H1 (cell line): ENCODE data around the gene SIRT3. TPM values are rescaled to one million over a fixed set of nuclear protein-coding genes. Genes with fewer than 3 reads are reported as not detected.
A peak's percentile ranks its signal among the peaks of the same experiment; 100 is the strongest.

Experiments
- CTCF ChIA-PET: fragments of 300-600 bp; sonication (Branson Sonifier 250); formaldehyde crosslinking; loops from one replicate; lab custom pipeline; 2021; ENCODE audit not compliant: partially characterized antibody; lab: Charles Lee
- POLR2A ChIA-PET: fragments of 300-600 bp; sonication (Branson Sonifier 250); formaldehyde crosslinking; loops from one replicate; lab custom pipeline; 2021; ENCODE audit warnings: inconsistent platforms; ENCODE audit not compliant: partially characterized antibody; lab: Charles Lee
- DNase-seq, 2 experiments: peaks; one replicate each; pipeline versions ENCODE4 v3.0.0 to v3.0.0-alpha.2; 2010 to 2022; ENCODE audit warnings: low spot score in 2 of 2, low read depth in 1 of 2, mixed read lengths in 1 of 2
- FAIRE-seq: peaks from 2 replicates; lab custom pipeline; 2011; peaks lifted over from hg19 to GRCh38; lab: Jason Lieb, UNC
- H2AFZ ChIP-seq: 2 replicates; pipeline ENCODE4 v1.8.1; 2012; ENCODE audit warnings: low read length, inconsistent platforms
- H2AK5ac ChIP-seq: 2 replicates; pipeline ENCODE4 v1.6.1; 2013; ENCODE audit warnings: low read depth, low read length
- H2BK120ac ChIP-seq: replicated peaks from 2 replicates; pipeline ENCODE3; 2013; ENCODE audit warnings: low read depth, low read length, inconsistent platforms
- H2BK12ac ChIP-seq: 2 replicates; pipeline ENCODE4 v1.6.1; 2013; ENCODE audit warnings: low read depth, low read length
- H2BK15ac ChIP-seq: 2 replicates; pipeline ENCODE4 v1.6.1; 2013; ENCODE audit warnings: low read length
- H2BK20ac ChIP-seq: 2 replicates; pipeline ENCODE4 v1.6.1; 2013; ENCODE audit warnings: low read length
- H2BK5ac ChIP-seq: 2 replicates; pipeline ENCODE4 v1.6.1; 2013; ENCODE audit warnings: low read depth, low read length
- H3K14ac ChIP-seq: 2 replicates; pipeline ENCODE4 v1.6.1; 2013; ENCODE audit warnings: inconsistent platforms; ENCODE audit not compliant: insufficient read length
- H3K18ac ChIP-seq: 2 replicates; pipeline ENCODE4 v1.6.1; 2013; ENCODE audit warnings: low read length; ENCODE audit errors: extremely low read depth
- H3K23ac ChIP-seq: 2 replicates; pipeline ENCODE4 v1.6.1; 2013; ENCODE audit warnings: inconsistent platforms; ENCODE audit not compliant: insufficient read length
- H3K23me2 ChIP-seq: 2 replicates; pipeline ENCODE4 v1.6.1; 2013; ENCODE audit warnings: low read depth, low read length
- H3K27ac ChIP-seq: 2 replicates; pipeline ENCODE4 v1.6.1; 2011; ENCODE audit warnings: low read depth, low read length, inconsistent platforms
- H3K27me3 ChIP-seq, 4 experiments: replicated peaks in 1 of 4; 1 replicate in 1 of 4; 2 replicates in 3 of 4; pipeline versions ENCODE4 v1.6.1 to v1.8.1; 2011 to 2013; ENCODE audit warnings: low read length in 3 of 4, mild to moderate bottlenecking in 3 of 4, inconsistent platforms in 2 of 4, mixed read lengths in 2 of 4, moderate library complexity in 1 of 4; ENCODE audit not compliant: control insufficient read depth in 3 of 4, insufficient read depth in 3 of 4; ENCODE audit errors: extremely low read depth in 1 of 4
- H3K36me3 ChIP-seq, 4 experiments: 2 replicates each; pipeline versions ENCODE4 v1.6.1 to v1.8.1; 2011 to 2013; ENCODE audit warnings: mild to moderate bottlenecking in 4 of 4, low read length in 3 of 4, moderate library complexity in 2 of 4, control low read depth in 1 of 4, inconsistent platforms in 1 of 4; ENCODE audit not compliant: insufficient read depth in 4 of 4, control insufficient read depth in 2 of 4
- H3K4ac ChIP-seq: replicated peaks from 2 replicates; pipeline ENCODE3; 2013; ENCODE audit warnings: low read length, low read depth, mixed read lengths, inconsistent platforms; ENCODE audit not compliant: insufficient read length
- H3K4me1 ChIP-seq, 4 experiments: replicated peaks in 1 of 4; 1 replicate in 1 of 4; 2 replicates in 3 of 4; pipeline versions ENCODE4 v1.6.1 to v1.8.1; 2011 to 2013; ENCODE audit warnings: low read length in 3 of 4, inconsistent platforms in 2 of 4, mixed read lengths in 1 of 4; ENCODE audit not compliant: insufficient read depth in 4 of 4, control insufficient read depth in 3 of 4
- H3K4me2 ChIP-seq, 2 experiments: 2 replicates each; pipeline versions ENCODE4 v1.6.1 to v1.8.1; 2011 to 2013; ENCODE audit warnings: low read depth in 2 of 2, low read length in 2 of 2, control low read depth in 1 of 2, inconsistent platforms in 1 of 2, mild to moderate bottlenecking in 1 of 2; ENCODE audit not compliant: insufficient read depth in 1 of 2
- H3K4me3 ChIP-seq, 4 experiments: fragments of 200-600, 300-600 bp in 1 of 4; sonication (generic), shearing (Covaris generic), sonication (Bioruptor Twin) in 1 of 4; 2 replicates each; pipeline versions ENCODE4 v1.5.1 to v1.8.1; 2011 to 2016; ENCODE audit warnings: low read length in 4 of 4, low read depth in 3 of 4, control low read depth in 2 of 4, inconsistent platforms in 2 of 4, mild to moderate bottlenecking in 2 of 4, mixed read lengths in 1 of 4, moderate library complexity in 1 of 4; ENCODE audit not compliant: insufficient read depth in 2 of 4; ENCODE audit errors: extremely low read depth in 1 of 4
- H3K56ac ChIP-seq: replicated peaks from 2 replicates; pipeline ENCODE3; 2013; ENCODE audit warnings: low read depth, mild to moderate bottlenecking, mixed read lengths, low read length, inconsistent platforms; ENCODE audit not compliant: insufficient read length
- H3K79me1 ChIP-seq: 2 replicates; pipeline ENCODE4 v1.6.1; 2013; ENCODE audit warnings: low read depth, low read length, control low read depth
- H3K79me2 ChIP-seq, 2 experiments: 2 replicates each; pipeline versions ENCODE4 v1.6.1 to v1.8.1; 2012 to 2013; ENCODE audit warnings: low read length in 2 of 2, mild to moderate bottlenecking in 2 of 2, inconsistent platforms in 1 of 2; ENCODE audit not compliant: insufficient read depth in 2 of 2, control insufficient read depth in 1 of 2
- H3K9ac ChIP-seq, 4 experiments: replicated peaks in 1 of 4; 1 replicate in 1 of 4; 2 replicates in 3 of 4; pipeline versions ENCODE4 v1.6.1 to v1.8.1; 2011 to 2013; ENCODE audit warnings: low read depth in 3 of 4, low read length in 3 of 4, control low read depth in 2 of 4, mild to moderate bottlenecking in 2 of 4, moderate library complexity in 2 of 4, inconsistent platforms in 1 of 4; ENCODE audit errors: extremely low read depth in 1 of 4
- H3K9me3 ChIP-seq, 2 experiments: 2 replicates each; pipeline versions ENCODE4 v1.6.1 to v1.8.1; 2012 to 2013; ENCODE audit warnings: mild to moderate bottlenecking in 2 of 2, moderate library complexity in 2 of 2, control low read depth in 1 of 2, inconsistent platforms in 1 of 2, low read depth in 1 of 2, low read length in 1 of 2, mixed read lengths in 1 of 2; ENCODE audit not compliant: insufficient read depth in 2 of 2
- H4K20me1 ChIP-seq, 2 experiments: replicated peaks in 1 of 2; 2 replicates each; pipeline versions ENCODE3 to v1.8.1; 2011 to 2013; ENCODE audit warnings: inconsistent platforms in 2 of 2, low read length in 2 of 2, mild to moderate bottlenecking in 1 of 2; ENCODE audit not compliant: insufficient read depth in 2 of 2, control insufficient read depth in 1 of 2
- H4K5ac ChIP-seq: 2 replicates; pipeline ENCODE4 v1.6.1; 2013; ENCODE audit warnings: low read length, low read depth, mixed read lengths, inconsistent platforms; ENCODE audit not compliant: insufficient read length
- H4K8ac ChIP-seq: 2 replicates; pipeline ENCODE4 v1.8.0; 2013; ENCODE audit warnings: mild to moderate bottlenecking, moderate library complexity, low read length, inconsistent platforms; ENCODE audit not compliant: insufficient read depth; ENCODE audit errors: extremely low read depth
- H4K91ac ChIP-seq: replicated peaks from 2 replicates; pipeline ENCODE3; 2013; ENCODE audit warnings: low read length, mixed read lengths, inconsistent platforms; ENCODE audit not compliant: insufficient read length
- EZH2 ChIP-seq: fragments of 200-600 bp; sonication (generic); IDR thresholded peaks from 2 replicates; pipeline ENCODE4 v1.7.1; 2012; ENCODE audit warnings: low read depth, mild to moderate bottlenecking, moderate library complexity, low read length, inconsistent platforms; ENCODE audit not compliant: severe bottlenecking
- FOSL1 ChIP-seq: IDR thresholded peaks from 2 replicates; pipeline ENCODE4 v1.6.1; 2011; ENCODE audit warnings: mild to moderate bottlenecking, low read depth, low read length, moderate library complexity; ENCODE audit not compliant: insufficient read depth
- JUND ChIP-seq: IDR thresholded peaks from 2 replicates; pipeline ENCODE4 v1.6.1; 2011; ENCODE audit warnings: mild to moderate bottlenecking, improper control_type of control experiment, low read length
- POU5F1 ChIP-seq: IDR thresholded peaks from 2 replicates; pipeline ENCODE4 v1.6.1; 2011; ENCODE audit warnings: low read depth, mild to moderate bottlenecking, low read length, moderate library complexity
- RAD21 ChIP-seq, 2 experiments: IDR thresholded peaks in 1 of 2; conservative IDR thresholded peaks in 1 of 2; 2 replicates each; pipeline ENCODE4 v1.6.1; 2011; ENCODE audit warnings: low read depth in 2 of 2, low read length in 2 of 2, improper control_type of control experiment in 1 of 2, inconsistent platforms in 1 of 2, mild to moderate bottlenecking in 1 of 2, moderate library complexity in 1 of 2
- SUZ12 ChIP-seq: fragments of 200-600 bp; sonication (generic); IDR thresholded peaks from 2 replicates; pipeline ENCODE4 v1.6.1; 2012; ENCODE audit warnings: mild to moderate bottlenecking, inconsistent platforms, low read length, moderate library complexity, mixed read lengths
- WGBS, 2 experiments: shearing (Covaris generic) in 1 of 2; methylation state at CpG; one replicate each; pipeline versions ENCODE4 v1.1.6 to v1.1.7; 2013 to 2015; ENCODE audit warnings: low lambda C conversion rate in 2 of 2, mixed read lengths in 2 of 2, inconsistent platforms in 1 of 2, low coverage in 1 of 2, missing lambda C conversion rate in 1 of 2; ENCODE audit not compliant: insufficient replicate concordance in 2 of 2, insufficient coverage in 1 of 2, insufficient read length in 1 of 2; ENCODE audit errors: extremely low coverage in 1 of 2, missing lambda C conversion rate in 1 of 2; 5-methylcytosine and 5-hydroxymethylcytosine counted together
- polyA plus RNA-seq, 7 experiments: library from polyadenylated mRNA; depleted of rRNA in 3 of 7; stranded (reverse) in 5 of 7; unstranded in 2 of 7; fragments of >200 nt in 5 of 7; fragments of 200-250 nt in 2 of 7; gene quantifications; 1 replicate in 5 of 7; 2 replicates in 1 of 7; 4 replicates in 1 of 7; pipeline versions ENCODE4 v1.2.1 to v1.2.3, GENCODE V29; 2011 to 2013; ENCODE audit warnings: missing spikeins in 2 of 7, mixed read lengths in 2 of 7
- total RNA-seq: library from RNA; stranded (reverse); fragmentation: NEBNext Ultra II Directional; extraction: Animal tissue kit (Norgen Biotek cat#: 25700); gene quantifications from 2 replicates; pipeline ENCODE4 v1.2.1, GENCODE V29; 2021
- TF ChIP-seq, protein P1 (sequence below): IDR thresholded peaks from 2 replicates; pipeline ENCODE4 v1.6.1; 2011; ENCODE audit warnings: low read depth, mild to moderate bottlenecking, low read length; ENCODE audit not compliant: insufficient read depth
- TF ChIP-seq, protein P2 (sequence below): IDR thresholded peaks from 2 replicates; pipeline ENCODE4 v1.6.1; 2011; ENCODE audit warnings: low read length, improper control_type of control experiment

Gene SIRT3
- total and polyA plus RNA-seq, 2 of the 8 experiments (the other 6 are each of a cell fraction or from before 2014, with no cell fraction given): 14.3 to 21.6 TPM

DNA sequence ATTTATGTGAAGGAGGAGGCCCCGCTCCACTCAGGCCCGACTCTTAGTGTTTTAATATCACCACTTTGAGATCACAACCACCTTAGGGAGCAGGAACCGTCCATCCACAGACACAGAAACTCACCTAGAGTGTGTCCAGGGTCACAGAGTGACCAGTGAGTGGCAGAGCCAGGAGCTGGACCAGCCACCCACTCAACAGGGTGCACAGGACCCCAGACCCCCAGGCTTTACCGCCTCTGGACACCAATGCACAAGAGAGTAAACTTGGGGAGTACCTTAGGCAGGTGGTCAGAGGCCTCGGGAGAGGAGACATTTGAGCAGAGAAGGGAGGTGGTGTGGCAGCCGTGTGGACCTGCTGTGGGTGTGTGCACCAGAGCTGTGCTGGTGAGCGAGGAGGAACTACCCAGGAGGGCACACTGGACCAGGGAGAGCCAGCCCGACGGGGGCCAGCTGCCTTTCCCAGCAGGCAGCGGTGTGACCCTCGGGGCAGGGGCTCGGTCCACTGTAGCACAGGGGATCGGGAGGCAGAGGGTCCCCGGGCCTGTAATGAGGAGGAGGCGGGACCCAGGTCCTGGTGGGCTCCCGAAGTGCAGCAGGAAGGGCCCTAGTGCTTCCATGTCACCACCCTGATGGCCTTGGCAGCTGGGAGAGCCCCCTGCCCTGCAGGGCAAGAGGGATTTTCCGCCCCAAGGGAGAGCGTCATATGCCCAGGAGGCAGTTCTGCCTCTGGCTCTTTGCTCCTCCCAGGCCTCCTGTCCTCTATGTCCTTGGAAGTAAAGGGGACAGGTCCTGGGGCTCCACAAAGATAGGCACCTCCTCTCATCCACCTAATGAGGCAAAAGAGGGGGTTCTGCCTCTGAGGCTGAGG is 34.5 kb upstream of the SIRT3 start:
- H2BK120ac ChIP-seq: no peak overlapping the region
- no peaks in the 10 kb centered on the region for H4K20me1 ChIP-seq
- H4K8ac ChIP-seq: no peak overlapping the region
- no peak overlapping the region for H3K27ac ChIP-seq
- no peak overlapping the region for H4K5ac ChIP-seq
- CTCF ChIA-PET: interaction anchor here (1.0 to 7.0 kb wide), 5 partner anchors 8 to 19 kb away, joined by 3 to 36 read pairs (median 3); no protein-coding TSS in a partner anchor
- peak overlapping the region; percentile 60; the same call in 1 of the 2 replicates for H2BK5ac ChIP-seq
- H3K9ac ChIP-seq: no peak overlapping the region
- H3K4me3 ChIP-seq: no peak overlapping the region
- H3K36me3 ChIP-seq: no peaks in the 10 kb centered on the region
- H3K23me2 ChIP-seq: no peaks in the 10 kb centered on the region
- no peak overlapping the region for H3K14ac ChIP-seq
- DNase-seq (peak in 1 of 2 experiments; percentile 44), FAIRE-seq (no peak)
- H2AFZ ChIP-seq: no peak overlapping the region
- H2AK5ac ChIP-seq: no peak overlapping the region
- H2BK15ac ChIP-seq: peak overlapping the region; percentile 40; the same call in 1 of the 2 replicates
- H4K91ac ChIP-seq: peak overlapping the region; percentile 29
- H2BK12ac ChIP-seq: peak overlapping the region; percentile 80; the same call in 1 of the 2 replicates
- no peaks in the 10 kb centered on the region for H3K27me3 ChIP-seq
- peaks cover 4 to 9% of the 10 kb centered on the region in 2 experiments; a peak in 3 of 4 replicates for H3K9me3 ChIP-seq
- POLR2A ChIA-PET: interaction anchor here (0.8 to 2.5 kb wide), 4 partner anchors 9 to 17 kb away, joined by 3 to 8 read pairs (median 5); no protein-coding TSS in a partner anchor
- peaks cover 4 to 20% (median 14%) of the 10 kb centered on the region in 4 experiments for H3K4me1 ChIP-seq
- no peaks in the 10 kb centered on the region for H3K79me2 ChIP-seq
- peak overlapping the region; percentile 54 for H3K4ac ChIP-seq
- 0 out of 2 replicates have a peak overlapping the region, but pooled peaks have one; percentile 61 for H2BK20ac ChIP-seq
- H3K56ac ChIP-seq: no peak overlapping the region
- peak overlapping the region; percentile 60 for H3K18ac ChIP-seq
- WGBS, 2 experiments: 89% methylated on average over 18 of the region's 18 CpGs; no CpG with 5 or more reads in 1 of the 2 experiments
- no peak overlapping the region for H3K23ac ChIP-seq
- H3K79me1 ChIP-seq: no peaks in the 10 kb centered on the region
- no peak overlapping the region for H3K4me2 ChIP-seq
- TF ChIP-seq POU5F1: no peak
- no peak for TF ChIP-seq FOSL1
- no peak for TF ChIP-seq RAD21 (IDR thresholded peaks at IDR 0.05 in 1 of 2, conservative IDR thresholded peaks at IDR 0.05 in 1 of 2; ENCODE audit: low read depth in 2 of 2, low read length in 2 of 2)
- TF ChIP-seq, protein P1, sequence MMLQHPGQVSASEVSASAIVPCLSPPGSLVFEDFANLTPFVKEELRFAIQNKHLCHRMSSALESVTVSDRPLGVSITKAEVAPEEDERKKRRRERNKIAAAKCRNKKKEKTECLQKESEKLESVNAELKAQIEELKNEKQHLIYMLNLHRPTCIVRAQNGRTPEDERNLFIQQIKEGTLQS: no peak
- no peak for TF ChIP-seq EZH2
- TF ChIP-seq SUZ12: no peak
- TF ChIP-seq JUND: no peak
- TF ChIP-seq, protein P2, sequence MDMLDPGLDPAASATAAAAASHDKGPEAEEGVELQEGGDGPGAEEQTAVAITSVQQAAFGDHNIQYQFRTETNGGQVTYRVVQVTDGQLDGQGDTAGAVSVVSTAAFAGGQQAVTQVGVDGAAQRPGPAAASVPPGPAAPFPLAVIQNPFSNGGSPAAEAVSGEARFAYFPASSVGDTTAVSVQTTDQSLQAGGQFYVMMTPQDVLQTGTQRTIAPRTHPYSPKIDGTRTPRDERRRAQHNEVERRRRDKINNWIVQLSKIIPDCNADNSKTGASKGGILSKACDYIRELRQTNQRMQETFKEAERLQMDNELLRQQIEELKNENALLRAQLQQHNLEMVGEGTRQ: no peak
